H1 (cell line): ENCODE data around the gene ALG6. TPM values are rescaled to one million over a fixed set of nuclear protein-coding genes. Genes with fewer than 3 reads are reported as not detected.

Source experiments
- CTCF ChIA-PET: fragments of 300-600 bp; sonication (Branson Sonifier 250); formaldehyde crosslinking; loops from one replicate; lab custom pipeline; 2021; ENCODE audit not compliant: partially characterized antibody; lab: Charles Lee
- POLR2A ChIA-PET: fragments of 300-600 bp; sonication (Branson Sonifier 250); formaldehyde crosslinking; loops from one replicate; lab custom pipeline; 2021; ENCODE audit warnings: inconsistent platforms; ENCODE audit not compliant: partially characterized antibody; lab: Charles Lee
- DNase-seq, 2 experiments: peaks; one replicate each; pipeline versions ENCODE4 v3.0.0 to v3.0.0-alpha.2; 2010 to 2022; ENCODE audit warnings: low spot score in 2 of 2, low read depth in 1 of 2, mixed read lengths in 1 of 2
- FAIRE-seq: peaks from 2 replicates; lab custom pipeline; 2011; peaks lifted over from hg19 to GRCh38; lab: Jason Lieb, UNC
- H2AFZ ChIP-seq: 2 replicates; pipeline ENCODE4 v1.8.1; 2012; ENCODE audit warnings: low read length, inconsistent platforms
- H2AK5ac ChIP-seq: 2 replicates; pipeline ENCODE4 v1.6.1; 2013; ENCODE audit warnings: low read depth, low read length
- H2BK120ac ChIP-seq: replicated peaks from 2 replicates; pipeline ENCODE3; 2013; ENCODE audit warnings: low read depth, low read length, inconsistent platforms
- H2BK12ac ChIP-seq: 2 replicates; pipeline ENCODE4 v1.6.1; 2013; ENCODE audit warnings: low read depth, low read length
- H2BK15ac ChIP-seq: 2 replicates; pipeline ENCODE4 v1.6.1; 2013; ENCODE audit warnings: low read length
- H2BK20ac ChIP-seq: 2 replicates; pipeline ENCODE4 v1.6.1; 2013; ENCODE audit warnings: low read length
- H2BK5ac ChIP-seq: 2 replicates; pipeline ENCODE4 v1.6.1; 2013; ENCODE audit warnings: low read depth, low read length
- H3K14ac ChIP-seq: 2 replicates; pipeline ENCODE4 v1.6.1; 2013; ENCODE audit warnings: inconsistent platforms; ENCODE audit not compliant: insufficient read length
- H3K18ac ChIP-seq: 2 replicates; pipeline ENCODE4 v1.6.1; 2013; ENCODE audit warnings: low read length; ENCODE audit errors: extremely low read depth
- H3K23ac ChIP-seq: 2 replicates; pipeline ENCODE4 v1.6.1; 2013; ENCODE audit warnings: inconsistent platforms; ENCODE audit not compliant: insufficient read length
- H3K23me2 ChIP-seq: 2 replicates; pipeline ENCODE4 v1.6.1; 2013; ENCODE audit warnings: low read depth, low read length
- H3K27ac ChIP-seq: 2 replicates; pipeline ENCODE4 v1.6.1; 2011; ENCODE audit warnings: low read depth, low read length, inconsistent platforms
- H3K27me3 ChIP-seq, 4 experiments: replicated peaks in 1 of 4; 1 replicate in 1 of 4; 2 replicates in 3 of 4; pipeline versions ENCODE4 v1.6.1 to v1.8.1; 2011 to 2013; ENCODE audit warnings: low read length in 3 of 4, mild to moderate bottlenecking in 3 of 4, inconsistent platforms in 2 of 4, mixed read lengths in 2 of 4, moderate library complexity in 1 of 4; ENCODE audit not compliant: control insufficient read depth in 3 of 4, insufficient read depth in 3 of 4; ENCODE audit errors: extremely low read depth in 1 of 4
- H3K36me3 ChIP-seq, 4 experiments: 2 replicates each; pipeline versions ENCODE4 v1.6.1 to v1.8.1; 2011 to 2013; ENCODE audit warnings: mild to moderate bottlenecking in 4 of 4, low read length in 3 of 4, moderate library complexity in 2 of 4, control low read depth in 1 of 4, inconsistent platforms in 1 of 4; ENCODE audit not compliant: insufficient read depth in 4 of 4, control insufficient read depth in 2 of 4
- H3K4ac ChIP-seq: replicated peaks from 2 replicates; pipeline ENCODE3; 2013; ENCODE audit warnings: low read length, low read depth, mixed read lengths, inconsistent platforms; ENCODE audit not compliant: insufficient read length
- H3K4me1 ChIP-seq, 4 experiments: replicated peaks in 1 of 4; 1 replicate in 1 of 4; 2 replicates in 3 of 4; pipeline versions ENCODE4 v1.6.1 to v1.8.1; 2011 to 2013; ENCODE audit warnings: low read length in 3 of 4, inconsistent platforms in 2 of 4, mixed read lengths in 1 of 4; ENCODE audit not compliant: insufficient read depth in 4 of 4, control insufficient read depth in 3 of 4
- H3K4me2 ChIP-seq, 2 experiments: 2 replicates each; pipeline versions ENCODE4 v1.6.1 to v1.8.1; 2011 to 2013; ENCODE audit warnings: low read depth in 2 of 2, low read length in 2 of 2, control low read depth in 1 of 2, inconsistent platforms in 1 of 2, mild to moderate bottlenecking in 1 of 2; ENCODE audit not compliant: insufficient read depth in 1 of 2
- H3K4me3 ChIP-seq, 4 experiments: fragments of 200-600, 300-600 bp in 1 of 4; sonication (generic), shearing (Covaris generic), sonication (Bioruptor Twin) in 1 of 4; 2 replicates each; pipeline versions ENCODE4 v1.5.1 to v1.8.1; 2011 to 2016; ENCODE audit warnings: low read length in 4 of 4, low read depth in 3 of 4, control low read depth in 2 of 4, inconsistent platforms in 2 of 4, mild to moderate bottlenecking in 2 of 4, mixed read lengths in 1 of 4, moderate library complexity in 1 of 4; ENCODE audit not compliant: insufficient read depth in 2 of 4; ENCODE audit errors: extremely low read depth in 1 of 4
- H3K56ac ChIP-seq: replicated peaks from 2 replicates; pipeline ENCODE3; 2013; ENCODE audit warnings: low read depth, mild to moderate bottlenecking, mixed read lengths, low read length, inconsistent platforms; ENCODE audit not compliant: insufficient read length
- H3K79me1 ChIP-seq: 2 replicates; pipeline ENCODE4 v1.6.1; 2013; ENCODE audit warnings: low read depth, low read length, control low read depth
- H3K79me2 ChIP-seq, 2 experiments: 2 replicates each; pipeline versions ENCODE4 v1.6.1 to v1.8.1; 2012 to 2013; ENCODE audit warnings: low read length in 2 of 2, mild to moderate bottlenecking in 2 of 2, inconsistent platforms in 1 of 2; ENCODE audit not compliant: insufficient read depth in 2 of 2, control insufficient read depth in 1 of 2
- H3K9ac ChIP-seq, 4 experiments: replicated peaks in 1 of 4; 1 replicate in 1 of 4; 2 replicates in 3 of 4; pipeline versions ENCODE4 v1.6.1 to v1.8.1; 2011 to 2013; ENCODE audit warnings: low read depth in 3 of 4, low read length in 3 of 4, control low read depth in 2 of 4, mild to moderate bottlenecking in 2 of 4, moderate library complexity in 2 of 4, inconsistent platforms in 1 of 4; ENCODE audit errors: extremely low read depth in 1 of 4
- H3K9me3 ChIP-seq, 2 experiments: 2 replicates each; pipeline versions ENCODE4 v1.6.1 to v1.8.1; 2012 to 2013; ENCODE audit warnings: mild to moderate bottlenecking in 2 of 2, moderate library complexity in 2 of 2, control low read depth in 1 of 2, inconsistent platforms in 1 of 2, low read depth in 1 of 2, low read length in 1 of 2, mixed read lengths in 1 of 2; ENCODE audit not compliant: insufficient read depth in 2 of 2
- H4K20me1 ChIP-seq, 2 experiments: replicated peaks in 1 of 2; 2 replicates each; pipeline versions ENCODE3 to v1.8.1; 2011 to 2013; ENCODE audit warnings: inconsistent platforms in 2 of 2, low read length in 2 of 2, mild to moderate bottlenecking in 1 of 2; ENCODE audit not compliant: insufficient read depth in 2 of 2, control insufficient read depth in 1 of 2
- H4K5ac ChIP-seq: 2 replicates; pipeline ENCODE4 v1.6.1; 2013; ENCODE audit warnings: low read length, low read depth, mixed read lengths, inconsistent platforms; ENCODE audit not compliant: insufficient read length
- H4K8ac ChIP-seq: 2 replicates; pipeline ENCODE4 v1.8.0; 2013; ENCODE audit warnings: mild to moderate bottlenecking, moderate library complexity, low read length, inconsistent platforms; ENCODE audit not compliant: insufficient read depth; ENCODE audit errors: extremely low read depth
- H4K91ac ChIP-seq: replicated peaks from 2 replicates; pipeline ENCODE3; 2013; ENCODE audit warnings: low read length, mixed read lengths, inconsistent platforms; ENCODE audit not compliant: insufficient read length
- ASH2L ChIP-seq: fragments of 200-600, 300-600 bp; sonication (generic); IDR thresholded peaks from one replicate; pipeline ENCODE4 v1.7.1; 2017; ENCODE audit warnings: low read length
- CEBPB ChIP-seq: IDR thresholded peaks from 2 replicates; pipeline ENCODE4 v1.6.1; 2012; ENCODE audit warnings: low read depth, low read length
- EZH2 ChIP-seq: fragments of 200-600 bp; sonication (generic); IDR thresholded peaks from 2 replicates; pipeline ENCODE4 v1.7.1; 2012; ENCODE audit warnings: low read depth, mild to moderate bottlenecking, moderate library complexity, low read length, inconsistent platforms; ENCODE audit not compliant: severe bottlenecking
- FOSL1 ChIP-seq: IDR thresholded peaks from 2 replicates; pipeline ENCODE4 v1.6.1; 2011; ENCODE audit warnings: mild to moderate bottlenecking, low read depth, low read length, moderate library complexity; ENCODE audit not compliant: insufficient read depth
- POLR2A ChIP-seq, 2 experiments: IDR thresholded peaks; 1 replicate in 1 of 2; 2 replicates in 1 of 2; pipeline ENCODE4 v1.6.1; 2011; ENCODE audit warnings: low read depth in 2 of 2, low read length in 2 of 2, mild to moderate bottlenecking in 2 of 2; ENCODE audit errors: control extremely low read depth in 1 of 2
- RBBP5 ChIP-seq: IDR thresholded peaks from 2 replicates; pipeline ENCODE4 v1.7.1; 2012; ENCODE audit warnings: low read depth, mild to moderate bottlenecking, inconsistent platforms, low read length, moderate library complexity, borderline replicate concordance
- RNF2 ChIP-seq: fragments of 200-900, 300-1000 bp; sonication (generic); IDR thresholded peaks from 2 replicates; pipeline ENCODE4 v1.7.1; 2016; ENCODE audit warnings: borderline replicate concordance, low read depth, mild to moderate bottlenecking, antibody characterized with exemption, low read length; ENCODE audit not compliant: poor library complexity, severe bottlenecking; ENCODE audit errors: missing control alignments
- SUZ12 ChIP-seq: fragments of 200-600 bp; sonication (generic); IDR thresholded peaks from 2 replicates; pipeline ENCODE4 v1.6.1; 2012; ENCODE audit warnings: mild to moderate bottlenecking, inconsistent platforms, low read length, moderate library complexity, mixed read lengths
- WGBS, 2 experiments: shearing (Covaris generic) in 1 of 2; methylation state at CpG; one replicate each; pipeline versions ENCODE4 v1.1.6 to v1.1.7; 2013 to 2015; ENCODE audit warnings: low lambda C conversion rate in 2 of 2, mixed read lengths in 2 of 2, inconsistent platforms in 1 of 2, low coverage in 1 of 2, missing lambda C conversion rate in 1 of 2; ENCODE audit not compliant: insufficient replicate concordance in 2 of 2, insufficient coverage in 1 of 2, insufficient read length in 1 of 2; ENCODE audit errors: extremely low coverage in 1 of 2, missing lambda C conversion rate in 1 of 2; 5-methylcytosine and 5-hydroxymethylcytosine counted together
- polyA plus RNA-seq, 7 experiments: library from polyadenylated mRNA; depleted of rRNA in 3 of 7; stranded (reverse) in 5 of 7; unstranded in 2 of 7; fragments of >200 nt in 5 of 7; fragments of 200-250 nt in 2 of 7; gene quantifications; 1 replicate in 5 of 7; 2 replicates in 1 of 7; 4 replicates in 1 of 7; pipeline versions ENCODE4 v1.2.1 to v1.2.3, GENCODE V29; 2011 to 2013; ENCODE audit warnings: missing spikeins in 2 of 7, mixed read lengths in 2 of 7
- total RNA-seq: library from RNA; stranded (reverse); fragmentation: NEBNext Ultra II Directional; extraction: Animal tissue kit (Norgen Biotek cat#: 25700); gene quantifications from 2 replicates; pipeline ENCODE4 v1.2.1, GENCODE V29; 2021

The ALG6 gene
- total and polyA plus RNA-seq, 2 of the 8 experiments (the other 6 are each of a cell fraction or from before 2014, with no cell fraction given), result 17.8 to 26.8 TPM

DNA sequence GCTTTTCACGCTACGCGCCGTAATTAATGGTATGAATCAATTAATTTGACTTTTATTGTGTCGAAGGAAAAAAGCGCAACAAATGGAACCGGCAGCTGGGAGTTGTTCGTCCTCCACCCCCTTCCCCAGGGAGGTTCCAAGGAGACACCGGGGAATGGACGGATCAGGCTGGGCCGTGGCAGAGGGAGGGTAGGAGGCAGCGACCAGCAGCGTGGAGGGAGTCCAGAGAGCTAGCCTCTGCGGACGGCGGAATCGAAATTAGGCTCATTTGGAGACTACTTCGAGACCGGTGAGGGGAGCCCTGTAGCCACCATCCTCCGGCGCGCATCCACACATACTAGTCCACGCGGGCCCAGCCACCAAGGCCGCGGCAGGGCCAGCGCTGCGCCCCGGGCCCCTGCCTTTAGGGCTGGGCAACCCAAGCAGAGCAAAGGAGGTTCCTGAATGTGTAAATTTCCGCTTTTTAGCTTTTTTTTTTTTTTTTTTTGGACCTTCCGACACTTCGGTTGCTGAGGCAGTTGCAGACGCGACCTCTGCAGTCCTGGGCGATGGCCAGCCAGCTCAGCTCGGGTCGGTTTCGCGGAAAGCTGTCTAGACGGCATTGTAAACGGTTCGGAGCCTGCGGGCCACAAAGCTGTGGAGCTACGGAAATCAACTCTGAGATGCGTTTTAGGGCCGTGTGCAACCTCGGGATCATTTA lies 47.3 kb upstream of the ALG6 start:
- CTCF ChIA-PET, result interaction anchor here (0.6 to 7.3 kb wide), 6 partner anchors 8 to 204 kb away, joined by 3 to 71 read pairs (median 5); no protein-coding TSS in a partner anchor
- TF ChIP-seq EZH2 (peak; percentile 45), POLR2A (IDR thresholded peaks at IDR 0.05; ENCODE audit: control extremely low read depth in 1 of 2, low read depth in 2 of 2, low read length in 2 of 2) (no peak), SUZ12 (peak; percentile 62; the same call in 1 of the 2 replicates), FOSL1 (no peak), RBBP5 (peak; percentile 46; the same call in 1 of the 2 replicates), RNF2 (peak; percentile 79), CEBPB (no peak), ASH2L (peak; percentile 28)
- POLR2A ChIA-PET, result interaction anchor here (1.6 to 2.5 kb wide), 3 partner anchors 9 to 123 kb away, joined by 3 to 32 read pairs (median 4); no protein-coding TSS in a partner anchor
- Histone ChIP-seq H3K79me2 (peaks cover 0 to 28% of the 10 kb centered on the region in 2 experiments; a peak in 3 of 4 replicates), H3K56ac (peak overlapping the region; percentile 42), H3K27ac (no peak overlapping the region), H2AK5ac (no peak overlapping the region), H4K5ac (no peak overlapping the region), H3K36me3 (no peaks in the 10 kb centered on the region), H2AFZ (no peak overlapping the region), H2BK12ac (no peak overlapping the region; the same call in 1 of the 2 replicates), H2BK20ac (0 out of 2 replicates have a peak overlapping the region, but pooled peaks have one; percentile 51), H3K9ac (peak overlapping the region in 3 of 4 experiments; percentile 34 to 46 (median 35); a peak in 4 of 7 replicates), H2BK120ac (peak overlapping the region; percentile 19), H2BK15ac (peak overlapping the region; percentile 65; the same call in 1 of the 2 replicates), H4K91ac (peak overlapping the region; percentile 89), H3K4me2 (peak overlapping the region; percentile 86 to 94), H3K27me3 (peaks cover 3 to 55% (median 30%) of the 10 kb centered on the region in 4 experiments; a peak in 6 of 7 replicates), H3K9me3 (no peaks in the 10 kb centered on the region), H3K14ac (no peak overlapping the region), H3K4me1 (peaks cover 4 to 22% (median 13%) of the 10 kb centered on the region in 4 experiments), H3K18ac (peak overlapping the region; percentile 98), H4K20me1 (no peaks in the 10 kb centered on the region), H3K23ac (no peak overlapping the region), H3K4me3 (peak overlapping the region; percentile 57 to 80 (median 64)), H3K79me1 (no peaks in the 10 kb centered on the region), H3K4ac (peak overlapping the region; percentile 54), H3K23me2 (peaks cover 44% of the 10 kb centered on the region), H4K8ac (peak overlapping the region; percentile 81), H2BK5ac (no peak overlapping the region)
- FAIRE-seq (no peak), DNase-seq (peak in 1 of 2 experiments; percentile 66)
- 5% methylated on average over 47 of the region's 47 CpGs; no CpG with 5 or more reads in 1 of the 2 experiments for WGBS, 2 experiments
